K562 (cell line): ENCODE measurements around the gene ANKRD65. TPM values are rescaled to one million over a fixed set of nuclear protein-coding genes. Genes with fewer than 3 reads are reported as not detected.

Source experiments
- ATAC-seq: fragments of 200-7000 bp; cut with Tn5 transposase; 3 replicates; pipeline ENCODE4 v1.9.1; 2020; ENCODE audit warnings: moderate library complexity
- BruUV-seq: library from RNA; stranded (reverse); fragments of 400-500 nt; replicated peaks from 2 replicates; lab custom pipeline; 2021; lab: Mats Ljungman, UMichigan
- CTCF ChIA-PET: fragments of 300-600 bp; formaldehyde crosslinking; extraction: SDS; loops from one replicate; lab custom pipeline; 2021; ENCODE audit warnings: low intra/inter-chr PET ratio; lab: Yijun Ruan, JAX
- POLR2A ChIA-PET: fragments of 300-600, 350-650 bp; sonication (Branson Sonifier 250); formaldehyde crosslinking; extraction: SDS; loops from one replicate; lab custom pipeline; 2021; ENCODE audit warnings: antibody characterized with exemption, inconsistent platforms; lab: Yijun Ruan, JAX
- DNase-seq, 4 experiments: peaks; one replicate each; pipeline versions ENCODE4 v3.0.0 to v3.0.0-alpha.2; 2011 to 2018; ENCODE audit warnings: low spot score in 3 of 4, mixed read lengths in 3 of 4; ENCODE audit errors: extremely low read depth in 1 of 4
- FAIRE-seq: peaks from 2 replicates; lab custom pipeline; 2011; peaks lifted over from hg19 to GRCh38; lab: Jason Lieb, UNC
- H2AFZ ChIP-seq: 2 replicates; pipeline ENCODE4 v1.6.0; 2011; ENCODE audit warnings: low read depth, low read length, control low read depth, inconsistent platforms
- H3K27ac ChIP-seq: fragments of 200-600 bp; 3 replicates; pipeline ENCODE4 v1.8.0; 2011; ENCODE audit warnings: low read depth, mild to moderate bottlenecking, control low read depth, inconsistent platforms, low read length, moderate library complexity, mixed read lengths; ENCODE audit errors: extremely low read depth
- H3K27me3 ChIP-seq, 2 experiments: fragments of 300-600 bp in 1 of 2; 2 replicates in 1 of 2; 3 replicates in 1 of 2; pipeline versions ENCODE4 v1.6.0 to v1.8.0; 2011; ENCODE audit warnings: inconsistent platforms in 2 of 2, low read length in 2 of 2, mild to moderate bottlenecking in 1 of 2, mixed read lengths in 1 of 2, moderate library complexity in 1 of 2; ENCODE audit not compliant: control insufficient read depth in 2 of 2, insufficient read depth in 2 of 2
- H3K36me3 ChIP-seq: fragments of 300-600 bp; 3 replicates; pipeline ENCODE4 v1.8.0; 2011; ENCODE audit warnings: mild to moderate bottlenecking, low read length, inconsistent platforms; ENCODE audit not compliant: control insufficient read depth, insufficient read depth
- H3K4me1 ChIP-seq, 2 experiments: fragments of 200-600 bp in 1 of 2; replicated peaks in 1 of 2; 2 replicates in 1 of 2; 3 replicates in 1 of 2; pipeline versions ENCODE4 v1.5.1 to v1.8.0; 2011; ENCODE audit warnings: inconsistent platforms in 2 of 2, low read length in 2 of 2, mild to moderate bottlenecking in 1 of 2, mixed read lengths in 1 of 2, moderate library complexity in 1 of 2; ENCODE audit not compliant: control insufficient read depth in 2 of 2, insufficient read depth in 2 of 2
- H3K4me2 ChIP-seq: 2 replicates; pipeline ENCODE4 v1.6.1; 2011; ENCODE audit warnings: low read length, control low read depth, inconsistent platforms, mixed read lengths; ENCODE audit not compliant: insufficient read depth
- H3K4me3 ChIP-seq: fragments of 200-600 bp; sonication (generic), shearing (Covaris generic); 2 replicates; pipeline ENCODE4 v1.5.1; 2016; ENCODE audit warnings: control low read depth, inconsistent platforms
- H3K79me2 ChIP-seq: fragments of 200-600 bp; 3 replicates; pipeline ENCODE4 v1.8.0; 2011; ENCODE audit warnings: low read length, inconsistent platforms; ENCODE audit not compliant: control insufficient read depth, insufficient read depth
- H3K9ac ChIP-seq, 2 experiments: 2 replicates each; pipeline versions ENCODE4 v1.6.0 to v1.6.1; 2011; ENCODE audit warnings: low read depth in 2 of 2, low read length in 2 of 2, control low read depth in 1 of 2, inconsistent platforms in 1 of 2, mild to moderate bottlenecking in 1 of 2, mixed read lengths in 1 of 2; ENCODE audit not compliant: insufficient read depth in 1 of 2
- H3K9me1 ChIP-seq: one replicate; pipeline ENCODE4 v1.6.0; 2011; ENCODE audit warnings: inconsistent platforms, mild to moderate bottlenecking, low read length, moderate library complexity; ENCODE audit not compliant: control insufficient read depth, insufficient read depth
- H3K9me3 ChIP-seq: replicated peaks from 2 replicates; pipeline ENCODE4 v1.5.1; 2011; ENCODE audit warnings: low read depth, low read length, inconsistent platforms; ENCODE audit not compliant: control insufficient read depth, insufficient read depth
- H4K20me1 ChIP-seq: replicated peaks from 2 replicates; pipeline ENCODE4 v1.6.1; 2011; ENCODE audit warnings: low read length, inconsistent platforms, mixed read lengths; ENCODE audit not compliant: control insufficient read depth, insufficient read depth
- E2F4 ChIP-seq: sonication (generic); formaldehyde crosslinking; IDR thresholded peaks from 2 replicates; pipeline ENCODE4 v1.8.0; 2022; ENCODE audit warnings: mild to moderate bottlenecking, low read depth, missing genetic modification reagents
- EGR1 ChIP-seq: fragments of 450-650 bp; conservative IDR thresholded peaks from 2 replicates; pipeline ENCODE4 v1.6.1; 2017; ENCODE audit warnings: mild to moderate bottlenecking
- FOXM1 ChIP-seq, 2 experiments: fragments of 450-650 bp in 1 of 2; sonication (generic) in 1 of 2; formaldehyde crosslinking in 1 of 2; IDR thresholded peaks; 2 replicates each; pipeline versions ENCODE4 v1.6.1 to v1.9.0; 2017 to 2022; ENCODE audit warnings: low read depth in 2 of 2, mild to moderate bottlenecking in 2 of 2, missing genetic modification reagents in 1 of 2, moderate library complexity in 1 of 2
- KDM5B ChIP-seq: fragments of 200-600 bp; sonication (generic); IDR thresholded peaks from 2 replicates; pipeline ENCODE4 v1.6.1; 2012; ENCODE audit warnings: low read depth, mild to moderate bottlenecking, moderate library complexity, low read length, control low read depth, inconsistent platforms; ENCODE audit not compliant: insufficient replicate concordance
- MYC ChIP-seq, 2 experiments: fragments of 250-450 bp in 1 of 2; sonication (Bioruptor Pico) in 1 of 2; IDR thresholded peaks; 2 replicates each; pipeline versions ENCODE4 v1.5.1 to v1.6.1; 2012 to 2021; ENCODE audit warnings: low read depth in 2 of 2, borderline replicate concordance in 1 of 2, improper control_type of control experiment in 1 of 2, low read length in 1 of 2, mild to moderate bottlenecking in 1 of 2, moderate library complexity in 1 of 2
- PCBP1 ChIP-seq: fragments of 200-400 bp; formaldehyde crosslinking; IDR thresholded peaks from 2 replicates; pipeline ENCODE4 v1.6.1; 2018; ENCODE audit warnings: mild to moderate bottlenecking, low read depth, low read length; ENCODE audit not compliant: poor library complexity, severe bottlenecking
- RBM14 ChIP-seq: fragments of 200-400 bp; formaldehyde crosslinking; IDR thresholded peaks from 2 replicates; pipeline ENCODE4 v1.6.1; 2018; ENCODE audit warnings: low read depth, mild to moderate bottlenecking, low read length, moderate library complexity, borderline replicate concordance; ENCODE audit not compliant: insufficient read depth
- SIN3A ChIP-seq, 2 experiments: fragments of 150-350 bp in 1 of 2; IDR thresholded peaks; 2 replicates each; pipeline ENCODE4 v1.6.1; 2011 to 2016; ENCODE audit warnings: borderline replicate concordance in 2 of 2, low read depth in 2 of 2, low read length in 2 of 2, mild to moderate bottlenecking in 2 of 2, moderate library complexity in 2 of 2; ENCODE audit not compliant: control insufficient read depth in 1 of 2
- SRSF3 ChIP-seq: fragments of 200-400 bp; formaldehyde crosslinking; IDR thresholded peaks from 2 replicates; pipeline ENCODE4 v1.6.1; 2016; ENCODE audit warnings: mild to moderate bottlenecking, low read length, moderate library complexity; ENCODE audit not compliant: insufficient read depth
- TAF9B ChIP-seq: fragments of 450-650 bp; IDR thresholded peaks from 2 replicates; pipeline ENCODE4 v1.6.1; 2018; ENCODE audit warnings: mild to moderate bottlenecking; ENCODE audit not compliant: partially characterized antibody
- ZBTB7A ChIP-seq: IDR thresholded peaks from 2 replicates; pipeline ENCODE4 v1.6.1; 2011; ENCODE audit warnings: low read depth, mild to moderate bottlenecking, low read length, moderate library complexity, borderline replicate concordance; ENCODE audit not compliant: control insufficient read depth
- ZNF224 ChIP-seq: sonication (generic); formaldehyde crosslinking; IDR thresholded peaks from 2 replicates; pipeline ENCODE4 v1.8.0; 2022; ENCODE audit warnings: mild to moderate bottlenecking, missing genetic modification reagents
- ZNF282 ChIP-seq: sonication (generic); formaldehyde crosslinking; IDR thresholded peaks from 2 replicates; pipeline ENCODE4 v1.8.1; 2023; ENCODE audit warnings: missing genetic modification reagents
- ZNF354B ChIP-seq: fragments of 250-450 bp; sonication (Bioruptor Pico); IDR thresholded peaks from 2 replicates; pipeline ENCODE4 v1.4.0; 2020
- ZNF444 ChIP-seq: fragments of 250-450 bp; sonication (Bioruptor Pico); IDR thresholded peaks from 2 replicates; pipeline ENCODE4 v1.4.0; 2020; ENCODE audit warnings: mild to moderate bottlenecking, moderate library complexity
- ZNF511 ChIP-seq: sonication (generic); formaldehyde crosslinking; IDR thresholded peaks from 2 replicates; pipeline ENCODE4 v1.8.0; 2022; ENCODE audit warnings: mild to moderate bottlenecking, missing genetic modification reagents
- WGBS: fragments of 100-300 bp; shearing (Covaris generic); methylation state at CpG from one replicate; pipeline ENCODE4 v1.1.6; 2016; ENCODE audit warnings: low coverage, mixed read lengths; ENCODE audit not compliant: insufficient coverage; ENCODE audit errors: missing lambda C conversion rate; 5-methylcytosine and 5-hydroxymethylcytosine counted together
- in situ Hi-C: fragments of 300-500 bp; cut with MboI; formaldehyde crosslinking; loops from 4 replicates; pipeline ENCODE4 v1.15.0; 2018; ENCODE audit warnings: inconsistent platforms, mixed read lengths
- intact Hi-C: fragments of 100-400 bp; cut with micrococcal nuclease; formaldehyde crosslinking; loops from 2 replicates; pipeline ENCODE4 v1.14.2; 2022
- polyA plus RNA-seq, 8 experiments: library from polyadenylated mRNA; depleted of rRNA in 4 of 8; stranded (reverse) in 5 of 8; unstranded in 3 of 8; fragments of >200 nt; fragmentation: Nextera tagmentation in 2 of 8; fragmentation: Illumina TruSeq in 1 of 8; extraction: Ambion mirVana in 2 of 8; extraction: Trizol in 1 of 8; gene quantifications; 2 replicates each; pipeline versions ENCODE4 v1.2.1 to v1.2.3, GENCODE V29; 2011 to 2014; ENCODE audit warnings: inconsistent platforms in 1 of 8, missing spikeins in 1 of 8
- total RNA-seq, 7 experiments: library from RNA; depleted of rRNA in 6 of 7; stranded (reverse); fragments of >200 nt in 6 of 7; fragmentation: Illumina TruSeq in 2 of 7; extraction: Trizol in 2 of 7; gene quantifications; 2 replicates each; pipeline versions ENCODE4 v1.2.1 to v1.2.3, GENCODE V29; 2011 to 2021; ENCODE audit warnings: low replicate concordance in 1 of 7

The ANKRD65 gene
- total and polyA plus RNA-seq, 9 of the 15 experiments (the other 6 are each of a cell fraction or from before 2014, with no cell fraction given): not detected

- Histone ChIP-seq H3K4me1 (peaks cover 16 to 59% of the 10 kb centered on the region in 2 experiments), H3K4me2 (peak overlapping the region; percentile 89), H3K9ac (peak overlapping the region; percentile 99), H3K4me3 (peak overlapping the region; percentile 100), H3K27ac (peak overlapping the region; percentile 97), H3K36me3 (peaks cover 26% of the 10 kb centered on the region), H2AFZ (peak overlapping the region; percentile 78), H3K9me1 (peaks cover 6% of the 10 kb centered on the region), H4K20me1 (peaks cover 7% of the 10 kb centered on the region; the same call in 1 of the 2 replicates), H3K27me3 (no peaks in the 10 kb centered on the region), H3K9me3 (no peaks in the 10 kb centered on the region), H3K79me2 (peaks cover 31% of the 10 kb centered on the region)
- WGBS: 2% methylated on average over 4 of the region's 24 CpGs
- ChIA-PET CTCF (interaction anchor here (1.5 kb wide), 1 partner anchor 26 kb away, joined by 5 read pairs; the partner anchor contains the start of gene DVL1), POLR2A (interaction anchor here (0.6 to 4.2 kb wide), 12 partner anchors 13 to 795 kb away, joined by 3 to 54 read pairs (median 6); partner anchors contain the start of genes CCNL2 and MRPL20)
- FAIRE-seq (no peak), ATAC-seq (peak; percentile 4), DNase-seq (peak in 2 of 4 experiments; percentile 65 to 66)
- intact Hi-C loops: loop anchor here (10.0 kb wide), 1 partner anchor 130 kb away; no protein-coding TSS in a partner anchor
- TF ChIP-seq RBM14: peak; percentile 22; the same call in 1 of the 2 replicates
- no peak for TF ChIP-seq ZNF354B (CRISPR knock-in tag)
- 0 out of 2 replicates have a peak, but pooled peaks have one; percentile 5 for TF ChIP-seq ZNF224 (CRISPR knock-in tag)
- TF ChIP-seq ZNF444: no peak
- 0 out of 2 replicates have a peak, but pooled peaks have one; percentile 15 for TF ChIP-seq E2F4 (CRISPR knock-in tag)
- TF ChIP-seq EGR1: peak; percentile 53
- peak; percentile 70; the same call in 1 of the 2 replicates for TF ChIP-seq SRSF3
- TF ChIP-seq SIN3A (IDR thresholded peaks at IDR 0.05; ENCODE audit: borderline replicate concordance in 2 of 2, control insufficient read depth in 1 of 2, low read depth in 2 of 2, low read length in 2 of 2): peak in 1 of 2 experiments; percentile 79; a peak in 1 of 4 replicates
- TF ChIP-seq KDM5B: peak; percentile 10
- peak; percentile 2; the same call in 1 of the 2 replicates for TF ChIP-seq ZBTB7A
- no peak for TF ChIP-seq TAF9B
- no peak for TF ChIP-seq MYC (IDR thresholded peaks at IDR 0.05; ENCODE audit: low read depth, low read length)
- peak; percentile 25; the same call in 1 of the 2 replicates for TF ChIP-seq MYC (CRISPR knock-in tag; IDR thresholded peaks at IDR 0.05; ENCODE audit: borderline replicate concordance, low read depth)
- TF ChIP-seq ZNF511: 0 out of 2 replicates have a peak, but pooled peaks have one; percentile 35
- TF ChIP-seq PCBP1: peak; percentile 10
- no peak for TF ChIP-seq FOXM1 (IDR thresholded peaks at IDR 0.05; ENCODE audit: low read depth)
- 0 out of 2 replicates have a peak, but pooled peaks have one; percentile 68 for TF ChIP-seq FOXM1 (CRISPR knock-in tag; IDR thresholded peaks at IDR 0.05; ENCODE audit: low read depth)
- TF ChIP-seq ZNF282 (CRISPR knock-in tag): peak; percentile 8; the same call in 1 of the 2 replicates
- in situ Hi-C loops: no loop called here
- no TSS peak for BruUV-seq
Observed at GRCh38 chr1:1374589-1374928, 46.5 kb downstream of the ANKRD65 start.
